HG03159 (cell line): ENCODE results near the gene NPM3.

Experiments
- ATAC-seq: cut with Tn5 transposase; IDR thresholded peaks from one replicate; pipeline ENCODE4 v1.9.1; 2021; ENCODE audit warnings: mild to moderate bottlenecking, moderate library complexity; ENCODE audit not compliant: unreplicated experiment

NPM3 gene

GRCh38 chr10:101775273-101776160 lies 7.7 kb downstream of the NPM3 start, which contains the start of gene FGF8:
TSS of gene FGF8 (minus strand) at chr10:101776114. CDS start at chr10:101775900, 214 bp downstream.
- no peak for ATAC-seq

GRCh38 chr10:101774589-101775272 lies 8.5 kb downstream of the NPM3 start:
- ATAC-seq, result no peak

GRCh38 chr10:101773923-101774588 lies 9.2 kb downstream of the NPM3 start:
- no peak for ATAC-seq

GRCh38 chr10:101772895-101773761 lies 10.1 kb downstream of the NPM3 start:
- no peak for ATAC-seq

- ATAC-seq, result no peak
These were observed 11.0 kb downstream of the NPM3 start for GRCh38 chr10:101772017-101772894.

- no peak for ATAC-seq
These were observed 11.9 kb downstream of the NPM3 start for GRCh38 chr10:101771380-101771779.

GRCh38 chr10:101770331-101771215 lies 12.7 kb downstream of the NPM3 start:
- no peak for ATAC-seq

- ATAC-seq, result no peak
These were observed 13.6 kb downstream of the NPM3 start for GRCh38 chr10:101769541-101770180.

- ATAC-seq, result no peak
These were observed 14.5 kb downstream of the NPM3 start for GRCh38 chr10:101768791-101769170.

- no peak for ATAC-seq
These were observed 15.1 kb downstream of the NPM3 start for GRCh38 chr10:101767966-101768790.

- no peak for ATAC-seq
These were observed 15.7 kb downstream of the NPM3 start for GRCh38 chr10:101767600-101767945.

- no peak for ATAC-seq
These were observed 16.3 kb downstream of the NPM3 start for GRCh38 chr10:101766753-101767599.

GRCh38 chr10:101766306-101766705 lies 16.9 kb downstream of the NPM3 start:
- no peak for ATAC-seq

GRCh38 chr10:101763141-101763846 lies 20.0 kb downstream of the NPM3 start:
- ATAC-seq, result no peak

GRCh38 chr10:101762736-101763135 lies 20.5 kb downstream of the NPM3 start:
- no peak for ATAC-seq

GRCh38 chr10:101761226-101761625 lies 22.0 kb downstream of the NPM3 start:
- no peak for ATAC-seq
